Endothelial cell (in vitro differentiated cells): ENCODE results near the gene ATP2B2. TPM values are rescaled to one million over a fixed set of nuclear protein-coding genes. Genes with fewer than 3 reads are reported as not detected.

Experiments used
- DNase-seq: peaks from one replicate; pipeline ENCODE4 v3.0.0; 2021; ENCODE audit warnings: low spot score
- H3K27ac Mint-ChIP-seq: one replicate; pipeline ENCODE4 v1.8.0; 2021; ENCODE audit warnings: mixed read lengths, inconsistent platforms; ENCODE audit not compliant: unreplicated experiment
- H3K27me3 Mint-ChIP-seq: one replicate; pipeline ENCODE4 v1.8.0; 2021; ENCODE audit warnings: mild to moderate bottlenecking, moderate library complexity, mixed read lengths, inconsistent platforms; ENCODE audit not compliant: unreplicated experiment
- H3K36me3 Mint-ChIP-seq: one replicate; pipeline ENCODE4 v1.8.0; 2021; ENCODE audit warnings: mild to moderate bottlenecking, low read depth, mixed read lengths, inconsistent platforms; ENCODE audit not compliant: unreplicated experiment
- H3K4me1 Mint-ChIP-seq: one replicate; pipeline ENCODE4 v1.8.0; 2021; ENCODE audit warnings: mild to moderate bottlenecking, mixed read lengths, inconsistent platforms; ENCODE audit not compliant: unreplicated experiment
- H3K4me3 Mint-ChIP-seq: one replicate; pipeline ENCODE4 v1.8.0; 2021; ENCODE audit warnings: mild to moderate bottlenecking, mixed read lengths, inconsistent platforms; ENCODE audit not compliant: unreplicated experiment
- H3K9me3 Mint-ChIP-seq: one replicate; pipeline ENCODE4 v1.8.0; 2021; ENCODE audit warnings: mixed read lengths, inconsistent platforms; ENCODE audit not compliant: unreplicated experiment
- long read RNA-seq: library from polyadenylated mRNA; unstranded; transcript quantifications from one replicate; pipeline ENCODE4 v2.0.0, GENCODE V29; 2020; ENCODE audit not compliant: unreplicated experiment
- total RNA-seq: library from RNA; stranded (reverse); fragmentation: NEBNext Ultra II Directional; extraction: Animal tissue kit (Norgen Biotek cat#: 25700); gene quantifications from one replicate; pipeline ENCODE4 v1.2.1, GENCODE V29; 2021; ENCODE audit not compliant: unreplicated experiment
- TF ChIP-seq, protein P1 (sequence below): fragments of 200-600 bp; sonication (generic); IDR thresholded peaks from one replicate; pipeline ENCODE4 v1.5.0; 2021; ENCODE audit warnings: antibody characterized with exemption; ENCODE audit not compliant: unreplicated experiment

Gene ATP2B2
- 1.7 TPM for total RNA-seq
- long read RNA-seq, result 0 reads

DNA sequence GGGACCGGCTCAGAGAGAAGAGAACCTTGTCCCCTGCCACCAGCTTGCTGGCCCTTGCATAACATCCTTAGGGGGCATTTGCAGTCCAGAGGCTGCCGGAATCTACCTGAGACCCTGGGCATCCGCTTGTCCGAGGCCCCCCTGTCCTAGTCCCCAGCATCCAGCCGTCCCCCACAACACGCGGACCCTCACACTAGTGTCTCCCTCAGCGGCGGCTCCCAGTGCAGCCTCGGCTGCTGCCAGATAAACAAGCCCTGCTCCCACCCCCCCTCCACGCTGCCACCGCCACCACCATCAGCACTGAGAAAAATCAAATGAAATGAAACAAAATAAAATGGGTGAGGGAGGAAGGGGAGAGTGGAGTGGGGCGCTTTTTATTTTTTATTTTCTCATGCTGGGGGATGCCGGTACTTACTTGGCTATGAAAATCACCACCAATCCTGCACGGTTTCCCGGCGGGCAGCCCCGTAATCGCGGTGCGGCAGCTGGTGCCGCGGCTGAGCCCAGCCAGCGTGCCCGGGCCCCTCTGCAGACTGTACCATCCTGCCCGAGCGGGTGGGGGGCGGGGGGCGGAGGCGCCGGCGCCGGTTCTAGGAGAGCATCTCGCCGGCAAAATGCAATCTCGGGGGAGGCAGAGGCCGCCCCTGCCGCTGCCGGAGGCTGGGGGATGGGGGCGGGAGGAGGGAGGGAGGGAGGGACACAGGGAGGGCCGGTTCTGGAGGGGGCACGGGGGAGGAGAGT lies at the start of gene ATP2B2:
Gene ATP2B2, minus strand, starts transcription at position 537 of the 741 bp plus-strand sequence. CDS start 56,043 bp downstream, outside the sequence.
- DNase-seq, result peak; percentile 36
- Mint-ChIP-seq H3K27ac (no peak within 1 kb of the TSS), H3K36me3 (no peaks in the 10 kb centered on the region)

DNA sequence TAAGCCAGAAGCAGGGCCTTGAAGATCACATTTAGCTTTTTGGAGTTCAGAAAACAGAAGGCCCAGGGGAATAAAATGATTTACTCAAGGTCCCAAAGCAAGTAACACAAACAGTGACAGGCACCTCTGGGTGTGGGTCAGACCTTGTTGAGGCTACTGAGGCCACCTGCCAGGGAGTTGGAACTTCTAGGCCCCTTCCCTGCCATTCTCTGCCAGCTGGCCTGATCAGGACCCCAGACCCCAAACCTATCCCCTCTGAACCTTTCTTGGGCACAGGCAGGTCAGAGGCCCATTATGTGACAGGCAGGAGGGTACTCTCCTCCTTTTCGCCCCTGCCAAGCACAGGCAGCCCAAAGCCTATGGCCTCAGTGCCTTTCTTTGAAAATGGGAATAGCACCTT lies 49.4 kb upstream of the ATP2B2 start:
- DNase-seq, result no peak
- no peak overlapping the region for H3K4me3 Mint-ChIP-seq
- no peaks in the 10 kb centered on the region for H3K9me3 Mint-ChIP-seq
- no peaks in the 10 kb centered on the region for H3K36me3 Mint-ChIP-seq
- TF ChIP-seq, protein P1, sequence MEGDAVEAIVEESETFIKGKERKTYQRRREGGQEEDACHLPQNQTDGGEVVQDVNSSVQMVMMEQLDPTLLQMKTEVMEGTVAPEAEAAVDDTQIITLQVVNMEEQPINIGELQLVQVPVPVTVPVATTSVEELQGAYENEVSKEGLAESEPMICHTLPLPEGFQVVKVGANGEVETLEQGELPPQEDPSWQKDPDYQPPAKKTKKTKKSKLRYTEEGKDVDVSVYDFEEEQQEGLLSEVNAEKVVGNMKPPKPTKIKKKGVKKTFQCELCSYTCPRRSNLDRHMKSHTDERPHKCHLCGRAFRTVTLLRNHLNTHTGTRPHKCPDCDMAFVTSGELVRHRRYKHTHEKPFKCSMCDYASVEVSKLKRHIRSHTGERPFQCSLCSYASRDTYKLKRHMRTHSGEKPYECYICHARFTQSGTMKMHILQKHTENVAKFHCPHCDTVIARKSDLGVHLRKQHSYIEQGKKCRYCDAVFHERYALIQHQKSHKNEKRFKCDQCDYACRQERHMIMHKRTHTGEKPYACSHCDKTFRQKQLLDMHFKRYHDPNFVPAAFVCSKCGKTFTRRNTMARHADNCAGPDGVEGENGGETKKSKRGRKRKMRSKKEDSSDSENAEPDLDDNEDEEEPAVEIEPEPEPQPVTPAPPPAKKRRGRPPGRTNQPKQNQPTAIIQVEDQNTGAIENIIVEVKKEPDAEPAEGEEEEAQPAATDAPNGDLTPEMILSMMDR, result no peak
- H3K27me3 Mint-ChIP-seq, result peaks cover 11% of the 10 kb centered on the region
- H3K4me1 Mint-ChIP-seq, result peaks cover 21% of the 10 kb centered on the region
- peak overlapping the region; percentile 81 for H3K27ac Mint-ChIP-seq

More for the DNA sequence above, at the start of gene ATP2B2:
- Mint-ChIP-seq H3K27me3 (peaks cover 13% of the 10 kb centered on the region), H3K4me1 (peaks cover 5% of the 10 kb centered on the region), H3K4me3 (no peak within 1 kb of the TSS), H3K9me3 (no peaks in the 10 kb centered on the region)
- TF ChIP-seq, protein P1, result no peak

DNA sequence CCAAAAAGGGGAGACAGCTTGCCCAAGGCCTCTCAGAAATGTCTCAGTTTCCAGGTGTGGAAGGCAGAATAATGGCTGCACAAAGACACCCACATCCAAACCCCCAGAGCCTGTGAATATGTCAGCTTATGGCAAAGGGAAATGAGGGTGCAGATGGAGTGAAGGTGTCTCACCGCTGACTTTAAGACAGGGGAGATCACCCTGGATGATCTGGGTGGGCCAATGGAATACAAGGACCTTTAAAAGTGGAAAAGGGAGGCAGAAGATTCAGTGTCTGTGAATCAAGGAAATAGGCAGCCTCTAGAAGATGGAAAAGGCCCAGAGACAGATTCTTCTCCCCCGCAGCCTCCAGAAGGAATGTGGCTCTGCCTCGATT lies 48.8 kb upstream of the ATP2B2 start:
- peak overlapping the region; percentile 81 for H3K27ac Mint-ChIP-seq
- TF ChIP-seq, protein P1, result no peak
- H3K9me3 Mint-ChIP-seq, result no peaks in the 10 kb centered on the region
- no peak overlapping the region for H3K4me3 Mint-ChIP-seq
- DNase-seq, result no peak
- H3K4me1 Mint-ChIP-seq, result peaks cover 22% of the 10 kb centered on the region
- H3K36me3 Mint-ChIP-seq, result no peaks in the 10 kb centered on the region
- peaks cover 12% of the 10 kb centered on the region for H3K27me3 Mint-ChIP-seq

DNA sequence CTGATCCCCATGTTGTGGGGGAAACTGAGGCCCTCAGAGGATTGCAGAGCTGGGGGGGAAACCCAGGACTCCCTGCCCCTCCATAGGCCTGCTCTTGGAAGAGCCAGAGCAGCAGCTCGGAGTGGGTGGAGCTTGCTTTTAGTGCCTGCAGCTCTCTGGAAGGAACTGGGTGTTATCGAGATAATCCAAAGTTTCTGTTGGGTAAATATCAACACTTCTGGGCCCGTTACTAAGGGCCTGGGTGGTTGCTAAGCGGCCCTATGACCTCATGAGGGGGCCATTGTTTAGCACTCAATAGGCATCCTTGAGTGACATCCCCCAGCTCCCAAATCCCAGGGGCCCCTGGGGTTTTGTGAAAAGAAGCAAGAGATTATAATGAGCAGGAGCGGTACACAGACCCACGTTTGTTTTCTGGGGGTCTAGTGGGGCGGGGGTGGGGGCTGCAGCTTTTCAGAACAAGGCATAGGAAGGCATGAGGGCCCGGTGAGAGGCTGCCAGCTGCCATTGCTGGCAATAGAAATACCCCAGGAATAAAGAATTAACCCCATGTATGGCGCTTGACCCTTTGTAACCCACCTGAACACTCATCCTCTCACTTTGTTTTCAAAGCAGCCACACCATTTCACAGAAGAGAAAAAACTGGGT lies 48.3 kb upstream of the ATP2B2 start:
- Mint-ChIP-seq H3K4me1 (peaks cover 25% of the 10 kb centered on the region), H3K4me3 (no peak overlapping the region), H3K27ac (peak overlapping the region; percentile 81), H3K9me3 (no peaks in the 10 kb centered on the region), H3K36me3 (no peaks in the 10 kb centered on the region), H3K27me3 (peaks cover 11% of the 10 kb centered on the region)
- peak; percentile 59 for DNase-seq
- TF ChIP-seq, protein P1, result no peak

DNA sequence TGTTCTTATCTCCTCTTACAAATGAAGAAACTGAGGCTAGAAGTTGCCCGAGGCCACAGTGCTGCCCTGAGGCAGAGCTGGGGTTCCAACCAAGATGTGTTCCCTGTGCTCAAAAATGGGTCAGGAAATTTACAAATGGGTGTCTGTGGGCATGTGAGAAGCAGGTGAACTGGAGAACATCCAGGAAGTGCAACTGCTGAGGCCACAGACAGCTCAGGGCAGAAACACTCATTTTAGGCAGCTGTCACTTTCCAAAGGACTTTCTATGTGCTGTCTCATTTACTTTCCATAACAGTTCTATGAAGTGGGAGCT lies 47.2 kb upstream of the ATP2B2 start:
- TF ChIP-seq, protein P1, result no peak
- Mint-ChIP-seq H3K9me3 (no peaks in the 10 kb centered on the region), H3K27ac (no peak overlapping the region), H3K4me3 (no peak overlapping the region), H3K4me1 (peaks cover 28% of the 10 kb centered on the region), H3K27me3 (peaks cover 10% of the 10 kb centered on the region), H3K36me3 (no peaks in the 10 kb centered on the region)
- no peak for DNase-seq
